Activated T-helper 1 cell treated with Interleukin-2 at 50 U/mL for 16 hours (primary cell): ENCODE results near the gene CFB.
A peak's percentile ranks its signal among the peaks of the same experiment; 100 is the strongest.

Experiments
- DNase-seq: peaks from one replicate; pipeline ENCODE4 v3.0.0-alpha.2; 2020; ENCODE audit warnings: low read depth

Gene CFB

DNA sequence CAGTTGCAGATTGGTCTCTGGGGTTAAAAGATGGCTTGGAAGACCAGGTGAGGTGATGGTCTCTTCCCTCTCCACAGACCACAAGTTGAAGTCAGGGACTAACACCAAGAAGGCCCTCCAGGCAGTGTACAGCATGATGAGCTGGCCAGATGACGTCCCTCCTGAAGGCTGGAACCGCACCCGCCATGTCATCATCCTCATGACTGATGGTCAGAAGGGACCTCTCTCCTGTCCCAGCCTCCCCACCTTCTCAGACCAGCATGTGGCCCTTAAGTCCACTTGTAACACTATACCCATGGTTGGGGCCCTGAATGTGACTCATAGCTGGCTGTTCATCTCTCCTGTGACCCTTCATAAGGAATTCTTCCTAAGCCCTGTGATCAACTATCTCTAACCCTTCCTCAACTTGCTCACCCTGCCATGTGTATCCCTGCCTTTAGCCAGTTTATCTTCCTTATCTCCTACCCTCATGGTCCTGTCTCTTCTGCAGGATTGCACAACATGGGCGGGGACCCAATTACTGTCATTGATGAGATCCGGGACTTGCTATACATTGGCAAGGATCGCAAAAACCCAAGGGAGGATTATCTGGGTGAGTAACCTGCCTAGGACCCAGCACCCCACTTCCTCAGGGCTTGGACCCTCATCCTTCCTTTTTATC is 3.0 kb downstream of the CFB start:
- no peak for DNase-seq

DNA sequence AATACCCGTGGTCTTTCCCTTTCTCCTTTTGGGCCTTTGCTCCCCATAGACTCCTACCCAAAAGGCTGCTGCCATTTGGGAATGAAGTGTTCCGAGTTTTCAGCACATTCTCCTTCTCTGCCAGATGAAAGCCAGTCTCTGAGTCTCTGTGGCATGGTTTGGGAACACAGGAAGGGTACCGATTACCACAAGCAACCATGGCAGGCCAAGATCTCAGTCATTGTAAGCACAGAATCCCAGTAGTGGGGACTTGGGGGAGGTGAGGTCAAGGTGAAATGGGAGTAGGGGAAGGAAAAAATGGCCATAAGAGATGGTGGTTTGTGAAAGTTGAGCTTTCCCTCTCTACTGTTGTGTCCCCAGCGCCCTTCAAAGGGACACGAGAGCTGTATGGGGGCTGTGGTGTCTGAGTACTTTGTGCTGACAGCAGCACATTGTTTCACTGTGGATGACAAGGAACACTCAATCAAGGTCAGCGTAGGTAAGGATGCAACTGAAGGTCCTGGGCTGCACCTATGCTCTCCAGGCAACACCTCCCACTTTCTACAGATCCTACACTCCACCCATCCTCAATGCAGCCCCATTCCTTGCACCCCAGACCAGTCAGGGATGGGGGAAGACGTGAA is 4.1 kb downstream of the CFB start:
- DNase-seq, result no peak

DNA sequence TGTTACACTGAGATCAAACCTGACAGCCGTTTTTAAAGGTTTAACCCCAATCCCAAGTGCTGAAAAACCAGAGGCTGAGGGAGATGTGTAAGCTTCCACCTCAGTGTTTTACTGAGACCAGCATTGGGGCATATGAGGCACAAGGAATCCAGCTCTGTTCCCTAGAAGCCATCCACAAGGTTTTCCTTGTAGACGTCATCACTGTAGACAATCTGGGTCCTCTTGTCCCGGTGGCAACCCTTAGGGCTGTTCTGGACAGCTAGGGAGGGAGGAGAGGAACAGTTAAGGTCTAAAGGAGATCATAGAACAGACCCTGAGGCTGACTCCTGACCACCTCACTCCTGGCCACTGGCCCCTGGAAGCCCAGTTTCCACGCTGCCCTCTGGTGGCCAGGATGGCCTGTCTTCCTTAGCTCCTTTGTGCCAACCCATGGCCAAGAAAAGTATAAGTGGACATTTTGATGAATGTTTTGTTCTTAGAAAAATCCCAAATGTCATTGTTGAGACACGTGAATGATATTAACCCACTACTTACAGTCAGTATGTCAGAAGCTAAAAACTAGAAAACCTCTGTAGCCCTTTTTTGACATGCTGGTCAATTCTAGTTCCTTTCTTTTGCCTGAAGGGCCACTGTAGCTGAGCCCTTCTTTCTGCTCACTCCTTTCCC is 6.4 kb downstream of the CFB start:
- no peak for DNase-seq

DNA sequence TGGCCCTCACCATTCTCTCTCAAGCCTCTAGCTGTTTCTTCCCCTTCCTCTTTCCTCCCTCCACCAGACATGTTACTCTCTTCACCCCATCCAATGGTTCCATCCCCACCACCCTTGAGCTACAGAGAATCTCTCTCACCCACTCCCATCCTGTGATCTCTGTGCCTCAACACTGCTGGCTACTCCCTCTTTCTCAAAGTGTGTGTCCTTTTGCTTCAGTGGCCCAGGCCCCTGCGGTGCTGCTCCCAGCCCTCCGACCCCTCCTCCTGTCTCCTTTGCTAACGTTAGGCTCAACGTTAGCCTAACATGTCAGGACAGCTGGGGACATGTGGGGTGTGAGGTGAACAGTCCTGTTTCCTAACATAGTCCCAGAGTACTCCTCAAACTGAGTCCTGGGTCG is 7.0 kb downstream of the CFB start:
- no peak for DNase-seq

DNA sequence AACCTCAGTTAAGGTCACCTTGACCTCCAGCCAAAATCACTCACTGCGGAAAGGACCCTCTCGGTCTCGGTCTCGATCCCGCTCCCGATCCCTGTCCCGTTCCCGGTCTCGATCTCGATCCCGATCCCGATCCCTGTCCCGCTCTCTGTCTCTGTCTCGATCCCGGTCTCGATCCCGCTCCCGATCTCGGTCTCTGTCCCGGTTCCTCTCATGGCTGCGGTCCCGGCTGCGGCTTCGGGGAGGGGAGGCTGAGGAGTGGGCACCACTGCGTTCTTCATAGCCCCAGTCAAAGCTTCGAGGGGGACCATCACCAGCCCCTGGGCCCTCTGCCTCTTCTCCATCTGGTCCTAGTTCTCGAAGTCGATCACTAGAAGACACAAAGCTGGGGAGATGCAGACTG is 8.6 kb downstream of the CFB start:
- DNase-seq, result no peak

DNA sequence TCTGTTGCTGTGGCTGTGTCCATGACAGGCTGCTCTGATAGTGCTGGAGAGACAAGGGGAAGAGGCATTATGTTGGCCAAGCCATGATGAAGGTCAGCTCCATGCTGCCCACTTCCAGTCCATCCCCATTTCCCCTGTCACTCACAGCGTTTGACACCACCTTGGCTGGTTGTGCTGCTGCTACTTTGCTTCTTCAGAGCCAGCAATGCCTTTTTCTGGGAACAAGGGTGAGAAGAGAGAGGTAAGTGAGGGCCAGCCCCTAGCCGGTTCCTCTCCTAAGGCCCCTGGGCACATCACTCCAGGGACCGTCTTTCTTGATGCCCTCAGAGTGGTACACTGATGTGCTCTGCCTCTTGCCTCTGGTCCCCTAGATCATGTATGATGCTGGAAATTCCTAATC is 10.9 kb downstream of the CFB start:
- no peak for DNase-seq

DNA sequence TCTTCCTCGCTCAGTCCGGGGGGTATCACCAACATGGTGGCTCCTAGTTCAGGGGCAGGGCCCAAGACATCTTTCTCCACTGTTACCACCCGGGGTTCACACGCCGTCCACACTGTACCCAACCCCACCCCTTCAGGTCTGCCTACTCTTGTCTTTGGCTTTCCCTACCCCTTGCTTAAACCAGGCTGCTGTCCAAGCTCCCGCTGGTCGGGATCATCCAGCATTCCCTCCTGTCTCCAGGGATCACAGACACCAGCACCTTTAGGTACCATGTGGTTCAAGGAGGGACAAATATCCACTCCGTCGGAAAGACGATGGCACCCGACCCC is 12.5 kb downstream of the CFB start:
- DNase-seq, result no peak

DNA sequence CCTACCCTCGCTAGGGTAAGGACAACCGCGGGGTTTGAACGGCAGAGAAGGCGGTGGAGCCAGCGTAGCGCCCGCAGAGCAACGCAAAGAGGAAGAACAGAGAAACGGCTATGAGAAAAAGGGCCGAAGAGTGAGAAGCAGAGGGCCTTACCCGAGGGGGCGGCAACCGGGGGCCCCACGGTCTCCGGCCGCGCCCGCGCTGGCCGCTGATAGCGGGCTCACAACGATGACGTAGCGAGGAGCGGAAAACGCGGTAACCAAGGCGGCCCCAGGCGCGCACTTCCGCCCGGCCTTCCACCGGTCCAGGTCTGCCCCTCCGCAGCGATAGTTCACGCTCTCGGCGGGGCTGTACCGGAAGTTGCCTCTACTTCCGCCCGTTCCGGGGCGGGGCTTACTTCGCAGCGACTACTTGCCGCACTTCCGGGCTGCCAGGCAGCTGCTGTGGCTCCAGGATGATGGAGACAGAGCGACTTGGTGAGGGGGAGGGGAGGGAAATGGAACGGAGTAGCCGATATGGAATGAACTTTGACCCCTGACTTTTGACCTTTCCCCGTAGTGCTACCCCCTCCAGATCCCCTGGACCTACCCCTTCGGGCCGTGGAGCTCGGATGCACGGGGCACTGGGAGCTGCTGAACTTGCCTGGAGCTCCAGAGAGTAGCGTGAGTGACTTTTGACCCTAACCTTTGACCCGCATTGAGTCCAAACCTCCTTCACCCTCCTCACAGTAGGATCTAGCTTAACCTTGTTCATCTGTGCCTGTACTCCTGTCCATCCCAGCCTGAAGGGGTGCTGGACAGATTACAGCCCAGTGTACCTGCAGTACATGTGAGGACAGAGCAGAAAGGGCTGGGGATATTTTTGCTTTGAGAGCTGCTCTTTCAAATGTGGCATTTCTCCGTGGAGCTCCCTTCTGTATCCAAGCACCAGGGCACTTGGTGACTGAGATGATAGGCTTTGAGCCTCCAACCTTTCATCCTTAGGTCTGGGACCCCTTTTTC is 13.1 kb downstream of the CFB start, which contains the start of the genes NELFE and SKIC2:
Gene NELFE (minus strand): TSS at position 231 of the 999 bp plus-strand sequence. CDS start 525 bp downstream, outside the sequence.
Gene SKIC2 (plus strand): TSS at position 435 of the 999 bp plus-strand sequence. CDS start 18 bp downstream, at position 453.
- DNase-seq, result peak; percentile 98

DNA sequence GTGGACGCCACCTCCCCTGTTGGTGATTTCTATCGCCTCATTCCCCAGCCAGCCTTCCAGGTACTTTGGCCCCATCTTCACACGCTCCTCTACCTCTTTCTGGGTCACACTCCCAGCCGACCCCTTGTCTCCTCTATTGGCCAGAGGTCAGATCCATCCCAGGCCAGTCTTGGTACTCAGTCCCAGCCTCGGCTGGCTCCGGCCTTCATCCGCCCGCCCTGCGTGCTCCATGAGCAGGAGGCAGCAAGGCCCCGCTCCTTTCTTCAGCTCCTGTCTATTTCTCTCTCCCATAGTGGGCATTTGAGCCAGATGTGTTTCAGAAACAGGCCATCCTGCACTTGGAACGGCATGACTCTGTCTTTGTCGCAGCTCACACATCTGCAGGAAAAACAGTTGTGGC is 15.7 kb downstream of the CFB start:
- DNase-seq, result no peak

DNA sequence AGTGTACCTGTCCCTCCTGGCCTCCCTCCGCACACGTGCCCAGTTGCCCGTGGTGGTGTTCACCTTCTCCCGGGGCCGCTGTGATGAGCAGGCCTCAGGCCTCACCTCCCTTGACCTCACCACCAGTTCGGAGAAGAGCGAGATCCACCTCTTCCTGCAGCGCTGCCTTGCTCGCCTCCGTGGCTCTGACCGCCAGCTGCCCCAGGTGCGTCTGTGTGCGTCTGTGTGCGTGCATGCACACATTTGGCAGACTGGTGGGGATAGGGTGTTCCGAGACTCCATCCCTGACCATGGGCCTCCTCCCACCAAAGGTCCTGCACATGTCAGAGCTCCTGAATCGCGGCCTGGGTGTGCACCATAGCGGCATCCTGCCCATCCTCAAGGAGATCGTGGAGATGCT is 18.0 kb downstream of the CFB start:
- no peak for DNase-seq

DNA sequence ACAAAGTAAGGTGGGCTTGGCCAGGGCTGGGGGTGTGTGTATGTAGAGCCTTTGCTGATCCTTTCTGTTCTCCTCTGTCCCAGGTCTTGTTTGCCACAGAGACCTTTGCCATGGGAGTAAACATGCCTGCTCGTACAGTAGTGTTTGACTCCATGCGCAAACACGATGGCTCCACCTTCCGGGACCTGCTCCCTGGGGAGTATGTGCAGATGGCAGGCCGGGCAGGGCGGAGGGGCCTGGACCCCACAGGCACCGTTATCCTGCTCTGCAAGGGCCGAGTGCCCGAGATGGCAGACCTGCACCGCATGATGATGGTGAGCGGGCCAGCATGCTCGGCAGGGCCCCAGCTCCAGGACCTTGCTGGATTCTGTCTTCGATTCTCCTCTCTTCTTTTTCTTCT is 19.8 kb downstream of the CFB start:
- no peak for DNase-seq

DNA sequence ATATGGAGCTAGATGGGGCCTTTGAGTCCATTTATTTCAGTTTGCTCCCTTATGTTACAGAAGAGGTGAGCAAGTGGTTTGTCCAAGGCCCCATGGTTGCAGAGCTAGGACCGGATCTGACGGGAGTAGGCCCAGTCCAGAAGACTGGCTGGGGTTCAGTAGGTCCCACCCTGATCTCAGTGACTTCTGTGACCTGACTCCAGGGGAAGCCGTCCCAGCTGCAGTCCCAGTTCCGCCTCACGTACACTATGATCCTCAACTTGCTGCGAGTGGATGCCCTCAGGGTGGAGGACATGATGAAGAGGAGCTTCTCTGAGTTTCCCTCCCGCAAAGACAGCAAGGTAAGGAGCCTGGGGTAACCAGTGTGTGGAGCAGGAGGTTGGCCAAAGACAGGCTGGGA is 20.6 kb downstream of the CFB start:
- DNase-seq, result no peak

DNA sequence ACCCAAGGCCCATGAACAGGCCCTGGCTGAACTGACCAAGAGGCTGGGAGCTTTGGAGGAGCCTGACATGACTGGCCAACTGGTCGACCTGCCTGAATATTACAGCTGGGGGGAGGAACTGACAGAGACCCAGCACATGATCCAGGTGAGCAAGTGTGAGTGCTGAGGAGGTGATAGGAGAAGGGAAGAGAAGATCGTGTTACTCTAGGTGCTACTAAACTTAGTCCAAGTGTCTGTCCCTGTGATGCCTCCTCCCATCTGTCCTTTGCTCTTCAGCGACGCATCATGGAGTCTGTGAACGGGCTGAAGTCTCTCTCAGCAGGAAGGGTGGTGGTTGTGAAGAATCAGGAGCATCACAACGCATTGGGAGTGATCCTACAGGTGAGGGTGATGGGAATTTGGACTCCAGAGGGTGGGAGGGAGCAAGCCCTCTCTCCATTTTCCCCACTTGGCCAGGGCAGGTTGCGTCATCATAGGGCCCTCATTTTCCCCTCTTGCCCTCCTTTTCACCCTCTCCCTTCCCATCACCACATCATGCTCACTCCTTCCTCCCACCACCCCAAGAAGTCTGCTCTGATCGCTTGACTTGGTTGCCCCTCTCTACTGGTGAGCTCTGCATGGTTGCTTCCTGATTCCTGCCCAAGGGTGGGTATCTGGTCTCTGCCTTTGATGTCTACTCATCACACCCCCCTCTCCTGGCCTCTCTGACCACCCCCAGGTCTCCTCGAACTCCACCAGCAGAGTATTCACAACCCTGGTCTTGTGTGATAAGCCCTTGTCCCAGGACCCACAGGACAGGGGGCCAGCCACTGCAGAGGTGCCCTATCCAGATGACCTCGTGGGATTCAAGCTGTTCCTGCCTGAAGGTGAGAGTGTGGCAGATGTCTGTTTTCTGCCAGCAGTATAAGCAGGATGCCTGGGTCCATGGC is 21.4 kb downstream of the CFB start:
- DNase-seq, result no peak

DNA sequence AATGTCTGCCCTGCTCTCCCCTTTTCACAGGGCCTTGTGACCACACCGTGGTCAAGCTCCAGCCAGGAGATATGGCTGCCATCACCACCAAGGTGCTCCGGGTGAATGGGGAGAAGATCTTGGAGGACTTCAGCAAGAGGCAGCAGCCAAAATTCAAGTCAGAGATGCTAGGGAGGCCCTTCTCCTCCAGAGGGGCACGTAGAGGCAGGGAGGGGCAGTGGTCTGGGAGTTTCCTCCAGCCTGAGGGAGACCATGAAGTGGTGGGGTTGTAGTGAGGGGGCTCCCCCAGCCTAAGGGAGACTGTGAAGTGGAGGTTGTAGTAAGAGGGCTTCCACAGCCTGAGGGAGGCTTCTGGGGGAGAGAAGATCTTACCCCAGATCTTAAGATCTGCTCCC is 22.0 kb downstream of the CFB start:
- no peak for DNase-seq

DNA sequence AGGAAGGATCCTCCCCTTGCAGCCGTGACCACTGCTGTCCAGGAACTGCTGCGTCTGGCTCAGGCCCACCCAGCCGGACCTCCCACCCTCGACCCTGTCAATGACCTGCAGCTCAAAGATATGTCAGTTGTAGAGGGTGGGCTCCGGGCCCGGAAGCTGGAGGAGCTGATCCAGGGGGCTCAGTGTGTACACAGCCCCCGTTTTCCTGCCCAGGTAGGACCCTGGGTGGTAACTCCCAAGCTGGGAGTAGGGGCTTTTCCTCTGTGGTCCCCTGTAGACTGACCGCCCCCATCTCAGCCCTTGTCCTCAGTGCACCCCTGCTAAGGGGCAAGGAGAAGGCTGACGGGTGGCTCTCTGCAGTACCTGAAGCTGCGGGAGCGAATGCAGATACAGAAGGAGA is 22.4 kb downstream of the CFB start:
- no peak for DNase-seq

DNA sequence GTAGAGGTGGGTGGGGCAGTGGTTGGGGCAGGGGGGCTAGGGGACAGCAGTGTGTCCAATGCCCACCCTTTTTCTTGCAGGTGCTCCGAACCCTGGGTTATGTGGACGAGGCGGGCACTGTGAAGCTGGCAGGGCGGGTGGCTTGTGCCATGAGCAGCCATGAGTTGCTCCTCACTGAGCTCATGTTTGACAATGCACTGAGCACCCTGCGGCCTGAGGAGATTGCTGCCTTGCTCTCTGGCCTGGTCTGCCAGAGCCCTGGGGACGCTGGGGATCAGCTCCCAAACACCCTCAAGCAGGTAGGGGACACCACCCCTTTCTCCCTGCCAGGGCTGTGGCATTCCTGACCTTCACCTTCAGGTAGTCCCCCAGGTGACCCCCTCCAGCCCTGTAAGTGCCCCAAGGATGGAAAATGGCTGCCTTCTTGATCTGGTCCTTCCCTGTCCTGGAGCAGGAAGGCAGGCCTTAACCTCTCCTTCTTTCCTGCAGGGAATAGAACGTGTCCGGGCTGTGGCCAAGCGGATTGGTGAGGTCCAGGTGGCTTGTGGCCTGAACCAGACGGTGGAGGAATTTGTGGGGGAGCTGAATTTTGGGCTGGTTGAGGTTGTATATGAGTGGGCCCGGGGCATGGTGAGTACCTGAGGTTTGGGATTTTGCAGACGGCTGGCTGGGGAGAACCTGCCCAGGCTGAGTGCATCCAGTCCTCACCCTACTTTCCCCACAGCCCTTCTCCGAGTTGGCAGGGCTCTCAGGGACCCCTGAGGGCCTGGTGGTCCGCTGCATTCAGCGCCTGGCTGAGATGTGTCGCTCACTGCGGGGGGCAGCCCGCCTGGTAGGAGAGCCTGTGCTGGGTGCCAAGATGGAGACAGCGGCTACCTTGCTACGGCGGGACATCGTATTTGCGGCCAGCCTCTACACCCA is 23.2 kb downstream of the CFB start:
- DNase-seq, result no peak

DNA sequence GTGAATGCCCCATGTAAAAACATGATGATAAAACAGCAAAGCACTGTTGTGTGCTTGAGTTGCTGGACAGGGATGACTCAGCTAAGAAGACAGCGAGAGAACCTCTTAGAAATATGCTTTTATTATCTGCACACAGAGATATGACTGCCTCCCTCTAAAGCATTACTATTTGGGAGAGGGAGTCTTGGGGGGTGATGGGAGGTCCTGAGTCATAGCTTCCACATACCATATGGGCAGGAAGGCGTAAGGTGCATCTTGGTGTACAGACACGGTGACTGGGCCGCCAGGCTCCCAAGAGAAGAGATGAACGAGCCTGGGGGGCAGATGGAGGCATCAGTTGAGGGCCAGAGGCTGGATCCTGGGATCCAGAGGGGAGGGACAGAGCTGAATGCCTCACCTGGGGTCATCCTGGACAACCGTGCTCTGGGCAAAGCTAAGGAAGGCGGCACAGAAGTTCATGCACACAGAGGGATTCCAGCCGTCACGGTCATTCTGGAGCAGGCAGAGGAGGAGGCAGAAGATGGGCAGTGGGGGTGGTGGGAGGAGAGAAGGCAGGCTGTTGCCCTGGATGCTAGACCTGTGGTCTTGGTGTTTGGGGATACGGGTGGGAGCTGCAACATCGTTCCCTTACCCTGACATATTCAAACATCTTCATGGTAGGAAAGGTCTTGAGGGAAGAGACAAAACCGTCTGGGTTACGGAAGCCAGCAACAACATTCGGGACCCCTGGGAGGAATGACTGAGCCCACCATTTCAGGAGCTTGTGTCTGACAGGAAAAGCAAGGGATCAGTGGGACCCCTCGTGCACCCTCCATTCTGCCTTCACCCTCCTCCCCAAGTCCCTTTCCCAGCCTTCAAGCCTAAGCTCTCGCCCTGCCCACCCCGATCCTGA is 24.1 kb downstream of the CFB start:
- no peak for DNase-seq

DNA sequence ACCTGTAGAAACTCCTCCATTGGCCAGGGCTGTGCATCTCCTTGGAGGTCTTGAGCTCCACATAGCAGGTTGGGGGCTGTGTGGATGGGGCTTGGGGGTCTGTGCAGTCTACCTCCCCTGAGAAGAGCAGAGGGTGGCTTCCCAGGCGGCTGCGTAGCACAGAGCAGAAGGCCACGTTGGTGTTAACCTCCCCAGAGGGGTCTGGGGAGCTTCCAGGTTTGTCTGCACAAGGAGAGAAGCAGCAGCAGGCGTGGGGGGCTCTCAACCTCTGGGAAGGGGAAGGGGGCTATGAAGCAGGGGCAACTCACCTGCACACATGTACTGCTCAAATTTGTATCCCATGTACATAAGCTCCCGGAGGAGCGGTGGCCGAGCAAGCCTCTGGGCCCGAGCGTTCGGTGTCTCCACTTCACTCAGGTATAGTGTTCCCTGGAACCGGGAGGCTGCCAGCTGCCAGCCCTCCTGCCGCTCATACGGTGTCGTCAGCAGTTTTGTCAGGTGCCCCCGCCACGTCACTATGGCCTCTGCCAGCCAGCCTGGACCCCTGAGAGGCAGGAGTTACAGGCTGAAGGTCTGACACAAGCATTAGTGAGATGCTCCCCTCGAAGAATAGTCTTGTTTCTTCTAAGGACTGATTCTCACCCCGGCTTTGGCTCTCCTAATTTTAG is 24.8 kb downstream of the CFB start:
- no peak for DNase-seq
